Right ventricle myocardium superior (tissue), 1 donor: ENCODE results near the gene CRX. TPM values are rescaled to one million over a fixed set of nuclear protein-coding genes. Genes with fewer than 3 reads are reported as not detected.

Experiments used
- ATAC-seq: fragments of 200-7000 bp; cut with Tn5 transposase; one replicate; pipeline ENCODE4 v1.9.1; 2020; ENCODE audit warnings: mild to moderate bottlenecking; ENCODE audit not compliant: poor library complexity
- DNase-seq: peaks from one replicate; pipeline ENCODE4 v3.0.0-alpha.2; 2020
- intact Hi-C: fragments of 100-400 bp; cut with DNase I; formaldehyde crosslinking; loops from one replicate; pipeline ENCODE4 v1.11.2; 2022
- total RNA-seq: library from RNA; stranded (reverse); fragmentation: NEBNext Ultra II Directional; extraction: Animal tissue kit (Norgen Biotek cat#: 25700); gene quantifications from one replicate; pipeline ENCODE4 v1.2.1, GENCODE V29; 2021
- donor health status: DM: no; HTN: yes; CAD: no; lungs with severe emphysema.

The CRX gene
- total RNA-seq, 1 donor from 2014 or later: not detected

DNA sequence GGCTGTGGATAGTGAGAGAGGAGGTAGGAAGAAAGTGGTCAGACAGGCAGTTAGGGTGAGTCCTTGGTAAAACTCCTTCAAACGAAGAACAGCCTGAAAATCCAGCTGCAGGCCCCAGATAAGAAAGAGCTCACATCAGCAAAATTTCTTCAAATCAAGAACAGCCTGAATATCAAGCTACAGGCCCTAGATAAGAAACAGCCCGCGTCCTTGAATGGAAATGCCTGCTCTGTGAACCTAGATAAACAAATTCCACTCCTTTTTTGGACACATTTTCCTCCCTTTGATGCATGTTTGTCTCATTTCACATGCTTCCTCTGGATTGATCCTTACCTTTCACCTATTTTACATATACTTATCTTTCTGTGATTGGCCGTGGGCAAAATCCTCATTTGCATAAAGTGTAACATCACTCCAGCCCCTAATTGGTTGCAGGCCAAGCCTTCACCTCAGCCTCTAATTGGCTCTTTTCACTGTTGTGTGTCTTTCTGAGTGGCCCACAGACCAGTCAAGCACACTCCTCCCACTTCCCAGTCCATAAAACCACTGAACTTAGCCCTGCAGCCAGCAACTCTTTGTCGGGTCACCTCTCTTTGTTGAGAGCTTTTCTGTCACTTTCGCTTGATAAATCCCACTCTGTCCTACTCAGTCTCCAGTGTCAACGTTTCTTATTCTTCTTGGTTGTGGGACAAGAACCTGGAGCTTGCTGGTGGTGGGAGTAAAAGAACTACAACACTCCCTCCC lies 70.4 kb downstream of the CRX start:
- intact Hi-C loops: no loop called here
- DNase-seq (no peak), ATAC-seq (no peak)

Other genes starting within 250 kb of the CRX start
- 0.35 TPM for gene ZNF541, start 248.8 kb upstream of the CRX start, total RNA-seq
- 7.2 TPM for gene BICRA, start 212.8 kb upstream of the CRX start, total RNA-seq
- 45.2 TPM for gene EHD2, start 108.5 kb upstream of the CRX start, total RNA-seq
- gene NOP53, start 76.4 kb upstream of the CRX start, total RNA-seq: 153 TPM
- gene SELENOW, start 43.2 kb upstream of the CRX start, total RNA-seq: 1,241 TPM
- not detected for gene TPRX1, start 17.4 kb upstream of the CRX start, total RNA-seq
- not detected for gene TPRX2, start 37.3 kb downstream of the CRX start, total RNA-seq
- gene SULT2A1, start 64.4 kb downstream of the CRX start, total RNA-seq: not detected
- not detected for gene BSPH1, start 170.2 kb downstream of the CRX start, total RNA-seq
- gene ELSPBP1, start 172.7 kb downstream of the CRX start, total RNA-seq: not detected
- not detected for gene CABP5, start 222.1 kb downstream of the CRX start, total RNA-seq